K562 (cell line): ENCODE data around the gene PDE4D. TPM values are rescaled to one million over a fixed set of nuclear protein-coding genes. Genes with fewer than 3 reads are reported as not detected.

Experiments
- ATAC-seq: fragments of 200-7000 bp; cut with Tn5 transposase; 3 replicates; pipeline ENCODE4 v1.9.1; 2020; ENCODE audit warnings: moderate library complexity
- BruUV-seq: library from RNA; stranded (reverse); fragments of 400-500 nt; replicated peaks from 2 replicates; lab custom pipeline; 2021; lab: Mats Ljungman, UMichigan
- CTCF ChIA-PET: fragments of 300-600 bp; formaldehyde crosslinking; extraction: SDS; loops from one replicate; lab custom pipeline; 2021; ENCODE audit warnings: low intra/inter-chr PET ratio; lab: Yijun Ruan, JAX
- POLR2A ChIA-PET: fragments of 300-600, 350-650 bp; sonication (Branson Sonifier 250); formaldehyde crosslinking; extraction: SDS; loops from one replicate; lab custom pipeline; 2021; ENCODE audit warnings: antibody characterized with exemption, inconsistent platforms; lab: Yijun Ruan, JAX
- DNase-seq, 4 experiments: peaks; one replicate each; pipeline versions ENCODE4 v3.0.0 to v3.0.0-alpha.2; 2011 to 2018; ENCODE audit warnings: low spot score in 3 of 4, mixed read lengths in 3 of 4; ENCODE audit errors: extremely low read depth in 1 of 4
- FAIRE-seq: peaks from 2 replicates; lab custom pipeline; 2011; peaks lifted over from hg19 to GRCh38; lab: Jason Lieb, UNC
- H2AFZ ChIP-seq: 2 replicates; pipeline ENCODE4 v1.6.0; 2011; ENCODE audit warnings: low read depth, low read length, control low read depth, inconsistent platforms
- H3K27ac ChIP-seq: fragments of 200-600 bp; 3 replicates; pipeline ENCODE4 v1.8.0; 2011; ENCODE audit warnings: low read depth, mild to moderate bottlenecking, control low read depth, inconsistent platforms, low read length, moderate library complexity, mixed read lengths; ENCODE audit errors: extremely low read depth
- H3K27me3 ChIP-seq, 2 experiments: fragments of 300-600 bp in 1 of 2; 2 replicates in 1 of 2; 3 replicates in 1 of 2; pipeline versions ENCODE4 v1.6.0 to v1.8.0; 2011; ENCODE audit warnings: inconsistent platforms in 2 of 2, low read length in 2 of 2, mild to moderate bottlenecking in 1 of 2, mixed read lengths in 1 of 2, moderate library complexity in 1 of 2; ENCODE audit not compliant: control insufficient read depth in 2 of 2, insufficient read depth in 2 of 2
- H3K36me3 ChIP-seq: fragments of 300-600 bp; 3 replicates; pipeline ENCODE4 v1.8.0; 2011; ENCODE audit warnings: mild to moderate bottlenecking, low read length, inconsistent platforms; ENCODE audit not compliant: control insufficient read depth, insufficient read depth
- H3K4me1 ChIP-seq, 2 experiments: fragments of 200-600 bp in 1 of 2; replicated peaks in 1 of 2; 2 replicates in 1 of 2; 3 replicates in 1 of 2; pipeline versions ENCODE4 v1.5.1 to v1.8.0; 2011; ENCODE audit warnings: inconsistent platforms in 2 of 2, low read length in 2 of 2, mild to moderate bottlenecking in 1 of 2, mixed read lengths in 1 of 2, moderate library complexity in 1 of 2; ENCODE audit not compliant: control insufficient read depth in 2 of 2, insufficient read depth in 2 of 2
- H3K4me2 ChIP-seq: 2 replicates; pipeline ENCODE4 v1.6.1; 2011; ENCODE audit warnings: low read length, control low read depth, inconsistent platforms, mixed read lengths; ENCODE audit not compliant: insufficient read depth
- H3K4me3 ChIP-seq: fragments of 200-600 bp; sonication (generic), shearing (Covaris generic); 2 replicates; pipeline ENCODE4 v1.5.1; 2016; ENCODE audit warnings: control low read depth, inconsistent platforms
- H3K79me2 ChIP-seq: fragments of 200-600 bp; 3 replicates; pipeline ENCODE4 v1.8.0; 2011; ENCODE audit warnings: low read length, inconsistent platforms; ENCODE audit not compliant: control insufficient read depth, insufficient read depth
- H3K9ac ChIP-seq, 2 experiments: 2 replicates each; pipeline versions ENCODE4 v1.6.0 to v1.6.1; 2011; ENCODE audit warnings: low read depth in 2 of 2, low read length in 2 of 2, control low read depth in 1 of 2, inconsistent platforms in 1 of 2, mild to moderate bottlenecking in 1 of 2, mixed read lengths in 1 of 2; ENCODE audit not compliant: insufficient read depth in 1 of 2
- H3K9me1 ChIP-seq: one replicate; pipeline ENCODE4 v1.6.0; 2011; ENCODE audit warnings: inconsistent platforms, mild to moderate bottlenecking, low read length, moderate library complexity; ENCODE audit not compliant: control insufficient read depth, insufficient read depth
- H3K9me3 ChIP-seq: replicated peaks from 2 replicates; pipeline ENCODE4 v1.5.1; 2011; ENCODE audit warnings: low read depth, low read length, inconsistent platforms; ENCODE audit not compliant: control insufficient read depth, insufficient read depth
- H4K20me1 ChIP-seq: replicated peaks from 2 replicates; pipeline ENCODE4 v1.6.1; 2011; ENCODE audit warnings: low read length, inconsistent platforms, mixed read lengths; ENCODE audit not compliant: control insufficient read depth, insufficient read depth
- BRD9 ChIP-seq: fragments of 450-650 bp; IDR thresholded peaks from 2 replicates; pipeline ENCODE4 v1.6.1; 2018; ENCODE audit warnings: low read depth; ENCODE audit not compliant: partially characterized antibody
- CBX8 ChIP-seq: fragments of 200-600 bp; sonication (generic); IDR thresholded peaks from 2 replicates; pipeline ENCODE4 v1.6.1; 2012; ENCODE audit warnings: borderline replicate concordance, mixed run types, low read depth, mild to moderate bottlenecking, moderate library complexity, mixed read lengths, low read length, control low read depth, inconsistent platforms; ENCODE audit not compliant: poor library complexity, severe bottlenecking; ENCODE audit errors: extremely low read depth
- SRSF9 ChIP-seq: fragments of 200-400 bp; formaldehyde crosslinking; IDR thresholded peaks from 2 replicates; pipeline ENCODE4 v1.6.1; 2017; ENCODE audit warnings: low read depth, low read length, borderline replicate concordance
- TBL1XR1 ChIP-seq, 2 experiments: IDR thresholded peaks; 2 replicates each; pipeline ENCODE4 v1.6.1; 2012; ENCODE audit warnings: improper control_type of control experiment in 2 of 2, low read length in 2 of 2, mild to moderate bottlenecking in 1 of 2
- ZNF232 ChIP-seq: sonication (generic); formaldehyde crosslinking; IDR thresholded peaks from 2 replicates; pipeline ENCODE4 v1.8.0; 2022; ENCODE audit warnings: mild to moderate bottlenecking, missing genetic modification reagents
- ZNF444 ChIP-seq: fragments of 250-450 bp; sonication (Bioruptor Pico); IDR thresholded peaks from 2 replicates; pipeline ENCODE4 v1.4.0; 2020; ENCODE audit warnings: mild to moderate bottlenecking, moderate library complexity
- WGBS: fragments of 100-300 bp; shearing (Covaris generic); methylation state at CpG from one replicate; pipeline ENCODE4 v1.1.6; 2016; ENCODE audit warnings: low coverage, mixed read lengths; ENCODE audit not compliant: insufficient coverage; ENCODE audit errors: missing lambda C conversion rate; 5-methylcytosine and 5-hydroxymethylcytosine counted together
- in situ Hi-C: fragments of 300-500 bp; cut with MboI; formaldehyde crosslinking; loops from 4 replicates; pipeline ENCODE4 v1.15.0; 2018; ENCODE audit warnings: inconsistent platforms, mixed read lengths
- intact Hi-C: fragments of 100-400 bp; cut with micrococcal nuclease; formaldehyde crosslinking; loops from 2 replicates; pipeline ENCODE4 v1.14.2; 2022
- polyA plus RNA-seq, 8 experiments: library from polyadenylated mRNA; depleted of rRNA in 4 of 8; stranded (reverse) in 5 of 8; unstranded in 3 of 8; fragments of >200 nt; fragmentation: Nextera tagmentation in 2 of 8; fragmentation: Illumina TruSeq in 1 of 8; extraction: Ambion mirVana in 2 of 8; extraction: Trizol in 1 of 8; gene quantifications; 2 replicates each; pipeline versions ENCODE4 v1.2.1 to v1.2.3, GENCODE V29; 2011 to 2014; ENCODE audit warnings: inconsistent platforms in 1 of 8, missing spikeins in 1 of 8
- total RNA-seq, 7 experiments: library from RNA; depleted of rRNA in 6 of 7; stranded (reverse); fragments of >200 nt in 6 of 7; fragmentation: Illumina TruSeq in 2 of 7; extraction: Trizol in 2 of 7; gene quantifications; 2 replicates each; pipeline versions ENCODE4 v1.2.1 to v1.2.3, GENCODE V29; 2011 to 2021; ENCODE audit warnings: low replicate concordance in 1 of 7
- TF ChIP-seq, protein P1 (sequence below), 2 experiments: fragments of 450-650 bp; formaldehyde crosslinking in 1 of 2; IDR thresholded peaks; 2 replicates each; pipeline versions ENCODE4 v1.4.0 to v1.6.1; 2014 to 2020; ENCODE audit warnings: mild to moderate bottlenecking in 2 of 2, borderline replicate concordance in 1 of 2, low read depth in 1 of 2
- TF ChIP-seq, protein P2 (sequence below): fragments of 250-450 bp; sonication (Bioruptor Pico); IDR thresholded peaks from 2 replicates; pipeline ENCODE4 v1.5.0; 2021; ENCODE audit warnings: mild to moderate bottlenecking, moderate library complexity

The PDE4D gene
- total and polyA plus RNA-seq, 9 of the 15 experiments (the other 6 are each of a cell fraction or from before 2014, with no cell fraction given): 0.04 to 0.46 (median 0.13) TPM

DNA sequence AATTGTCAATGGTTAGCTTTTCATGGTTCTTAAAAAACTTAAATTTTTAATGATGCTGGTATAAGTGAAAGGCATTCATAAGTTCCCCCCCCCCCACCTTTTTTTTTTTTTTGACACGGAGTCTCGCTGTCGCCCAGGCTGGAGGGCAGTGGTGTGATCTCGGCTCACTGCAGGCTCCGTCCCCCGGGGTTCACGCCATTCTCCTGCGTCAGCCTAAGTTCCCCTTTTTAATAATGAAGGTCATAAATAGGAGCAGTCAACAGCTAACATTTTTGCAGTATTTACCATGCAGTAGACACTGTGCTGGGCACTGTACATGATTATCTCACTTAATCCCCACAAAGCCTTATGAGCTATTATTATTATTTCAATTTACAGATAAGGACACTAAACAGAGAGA is 556.3 kb downstream of the PDE4D start (continued):
- TF ChIP-seq ZNF444 (CRISPR knock-in tag) (no peak), BRD9 (no peak), ZNF232 (CRISPR knock-in tag) (no peak)

DNA sequence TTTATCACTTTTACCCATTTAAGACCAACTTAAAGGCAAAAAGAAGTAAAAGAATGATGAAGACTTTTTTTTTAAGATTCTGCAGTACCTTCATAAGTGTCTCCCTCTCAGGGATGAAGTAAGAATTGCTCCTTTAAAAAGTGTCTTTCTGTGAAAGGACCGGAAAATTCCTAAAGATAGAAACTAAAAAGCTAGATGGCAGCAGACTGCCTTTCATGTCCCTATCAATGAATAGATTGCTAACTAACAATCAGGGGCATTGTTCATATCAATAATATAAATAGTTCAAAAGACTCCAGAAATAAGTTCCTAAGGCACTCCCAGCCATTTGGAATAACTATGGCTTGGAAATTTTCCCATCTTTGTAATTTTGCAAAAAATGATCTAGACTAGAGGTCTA is 558.0 kb downstream of the PDE4D start:
- no peaks in the 10 kb centered on the region for H3K36me3 ChIP-seq
- in situ Hi-C loops: no loop called here
- ATAC-seq (no peak), DNase-seq (no peak), FAIRE-seq (no peak)
- no peaks in the 10 kb centered on the region for H3K9me3 ChIP-seq
- no peak overlapping the region for H3K9ac ChIP-seq
- no peaks in the 10 kb centered on the region for H4K20me1 ChIP-seq
- POLR2A ChIA-PET: no interaction called here
- no peak overlapping the region for H3K4me3 ChIP-seq
- CTCF ChIA-PET: no interaction called here
- H3K27me3 ChIP-seq: no peaks in the 10 kb centered on the region
- H3K4me1 ChIP-seq: no peaks in the 10 kb centered on the region
- H3K27ac ChIP-seq: no peak overlapping the region
- intact Hi-C loops: no loop called here
- TF ChIP-seq CBX8: no peak
- TF ChIP-seq SRSF9: no peak
- TF ChIP-seq, protein P1, sequence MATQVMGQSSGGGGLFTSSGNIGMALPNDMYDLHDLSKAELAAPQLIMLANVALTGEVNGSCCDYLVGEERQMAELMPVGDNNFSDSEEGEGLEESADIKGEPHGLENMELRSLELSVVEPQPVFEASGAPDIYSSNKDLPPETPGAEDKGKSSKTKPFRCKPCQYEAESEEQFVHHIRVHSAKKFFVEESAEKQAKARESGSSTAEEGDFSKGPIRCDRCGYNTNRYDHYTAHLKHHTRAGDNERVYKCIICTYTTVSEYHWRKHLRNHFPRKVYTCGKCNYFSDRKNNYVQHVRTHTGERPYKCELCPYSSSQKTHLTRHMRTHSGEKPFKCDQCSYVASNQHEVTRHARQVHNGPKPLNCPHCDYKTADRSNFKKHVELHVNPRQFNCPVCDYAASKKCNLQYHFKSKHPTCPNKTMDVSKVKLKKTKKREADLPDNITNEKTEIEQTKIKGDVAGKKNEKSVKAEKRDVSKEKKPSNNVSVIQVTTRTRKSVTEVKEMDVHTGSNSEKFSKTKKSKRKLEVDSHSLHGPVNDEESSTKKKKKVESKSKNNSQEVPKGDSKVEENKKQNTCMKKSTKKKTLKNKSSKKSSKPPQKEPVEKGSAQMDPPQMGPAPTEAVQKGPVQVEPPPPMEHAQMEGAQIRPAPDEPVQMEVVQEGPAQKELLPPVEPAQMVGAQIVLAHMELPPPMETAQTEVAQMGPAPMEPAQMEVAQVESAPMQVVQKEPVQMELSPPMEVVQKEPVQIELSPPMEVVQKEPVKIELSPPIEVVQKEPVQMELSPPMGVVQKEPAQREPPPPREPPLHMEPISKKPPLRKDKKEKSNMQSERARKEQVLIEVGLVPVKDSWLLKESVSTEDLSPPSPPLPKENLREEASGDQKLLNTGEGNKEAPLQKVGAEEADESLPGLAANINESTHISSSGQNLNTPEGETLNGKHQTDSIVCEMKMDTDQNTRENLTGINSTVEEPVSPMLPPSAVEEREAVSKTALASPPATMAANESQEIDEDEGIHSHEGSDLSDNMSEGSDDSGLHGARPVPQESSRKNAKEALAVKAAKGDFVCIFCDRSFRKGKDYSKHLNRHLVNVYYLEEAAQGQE (IDR thresholded peaks at IDR 0.05; ENCODE audit: borderline replicate concordance): no peak
- TF ChIP-seq, protein P1 (CRISPR knock-in tag; IDR thresholded peaks at IDR 0.05; ENCODE audit: low read depth): no peak
- TF ChIP-seq, protein P2, sequence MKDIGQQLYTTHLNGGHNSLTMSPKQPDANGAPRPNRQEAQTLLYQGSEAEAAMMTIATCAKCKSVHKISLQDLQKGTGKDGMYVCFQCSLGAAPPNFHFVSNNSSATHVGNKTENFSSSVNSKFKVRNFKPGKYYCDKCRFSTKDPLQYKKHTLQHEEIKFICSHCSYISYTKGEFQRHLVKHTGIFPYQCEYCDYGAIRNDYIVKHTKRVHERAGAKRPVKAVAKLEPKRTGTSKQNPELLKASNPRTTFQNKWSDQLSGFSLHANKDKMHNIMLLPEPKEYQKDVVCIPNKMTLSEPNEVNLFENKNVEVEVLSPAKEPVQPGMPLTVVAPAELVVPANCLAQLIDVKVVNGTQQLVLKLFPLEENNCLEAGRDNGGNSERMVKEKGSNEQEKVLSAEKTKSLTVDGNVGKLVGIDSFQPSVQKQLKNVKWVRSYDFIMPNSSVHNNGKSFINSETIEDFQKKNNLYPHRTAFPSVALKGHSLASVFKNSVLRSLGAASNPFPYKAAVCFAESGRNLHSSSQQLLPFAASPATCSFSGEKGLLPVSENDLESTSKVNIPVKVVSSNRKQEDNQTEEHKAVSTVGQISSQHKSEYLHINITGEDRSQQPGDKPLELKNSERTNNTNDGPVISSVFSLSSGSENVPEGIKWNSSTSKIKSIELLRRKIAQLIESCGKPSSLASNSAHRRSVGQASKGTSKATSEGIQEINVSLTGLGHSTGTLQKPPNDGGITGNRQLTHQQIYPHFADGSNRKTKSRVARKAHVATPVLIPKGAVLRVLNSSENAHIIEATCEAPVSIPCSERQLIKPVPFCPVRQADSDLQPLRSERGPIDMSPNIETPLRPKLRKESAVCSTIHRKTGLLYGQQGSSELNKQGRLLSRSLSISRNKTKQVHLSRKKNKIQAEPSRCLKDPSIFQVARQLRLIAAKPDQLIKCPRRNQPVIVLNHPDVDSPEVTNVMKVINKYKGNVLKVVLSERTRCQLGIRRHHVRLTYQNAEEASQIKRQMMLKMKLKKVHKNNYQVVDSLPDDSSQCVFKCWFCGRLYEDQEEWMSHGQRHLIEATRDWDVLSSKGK (CRISPR knock-in tag): no peak
- TF ChIP-seq TBL1XR1 (IDR thresholded peaks at IDR 0.05; ENCODE audit: low read length in 2 of 2): no peak
- 0% methylated on average over 1 of the region's 1 CpG for WGBS
- BruUV-seq: no TSS peak
- no peak overlapping the region for H2AFZ ChIP-seq
- H3K4me2 ChIP-seq: no peak overlapping the region
- no peaks in the 10 kb centered on the region for H3K9me1 ChIP-seq
- no peaks in the 10 kb centered on the region for H3K79me2 ChIP-seq
